Adrenal gland (tissue), 5 donors: ENCODE measurements around the gene AGAP3.
A peak's percentile ranks its signal among the peaks of the same experiment; 100 is the strongest.

Experiments
- CTCF ChIP-seq, 6 experiments: fragments of 450-650 bp in 4 of 6; fragments of 200-600 bp in 2 of 6; sonication (generic) in 1 of 6; IDR thresholded peaks; 1 replicate in 5 of 6; 2 replicates in 1 of 6; pipeline versions ENCODE4 v1.5.1 to v1.8.0; 2016 to 2021; ENCODE audit warnings: antibody characterized with exemption in 6 of 6, mild to moderate bottlenecking in 2 of 6, moderate library complexity in 1 of 6
- POLR2A ChIP-seq, 2 donors: fragments of 450-650 bp; IDR thresholded peaks; one replicate each; pipeline ENCODE4 v1.6.1; 2017; ENCODE audit warnings: antibody characterized with exemption in 2 of 2, mild to moderate bottlenecking in 2 of 2, moderate library complexity in 1 of 2
- donor health status: DM: no; HTN: no; CAD: no.

- peak in 2 of 6 experiments; percentile 36 to 37 for TF ChIP-seq CTCF (IDR thresholded peaks at IDR 0.05)
- TF ChIP-seq POLR2A (IDR thresholded peaks at IDR 0.05), result peak in 1 of 2 donors; percentile 10
These were observed 1.2 kb downstream of the AGAP3 start for GRCh38 chr7:151087245-151088018.
